CD4-positive, alpha-beta T cell (primary cell): ENCODE measurements around the gene MAU2. TPM values are rescaled to one million over a fixed set of nuclear protein-coding genes. Genes with fewer than 3 reads are reported as not detected.

Experiments used
- ATAC-seq: fragments of 200-7000 bp; cut with Tn5 transposase; one replicate; pipeline ENCODE4 v1.10.0; 2022; ENCODE audit warnings: mild to moderate bottlenecking; ENCODE audit not compliant: poor library complexity
- CTCF ChIA-PET: fragments of 350-600 bp; sonication (Branson Sonifier 250); formaldehyde crosslinking; loops from one replicate; lab custom pipeline; 2021; ENCODE audit warnings: antibody characterized with exemption, inconsistent platforms; lab: Charles Lee
- POLR2A ChIA-PET: fragments of 350-600 bp; sonication (Branson Sonifier 250); formaldehyde crosslinking; loops from one replicate; lab custom pipeline; 2021; ENCODE audit warnings: antibody characterized with exemption, inconsistent platforms; lab: Charles Lee
- DNase-seq, 14 experiments: peaks; one replicate each; pipeline ENCODE4 v3.0.0-alpha.2; 2013 to 2020; ENCODE audit warnings: mixed read lengths in 2 of 14
- H3K27ac ChIP-seq, 2 donors: one replicate each; pipeline versions ENCODE4 v1.5.1 to v1.7.0; 2013; ENCODE audit warnings: low read length in 2 of 2, low read depth in 1 of 2, mild to moderate bottlenecking in 1 of 2
- H3K27me3 ChIP-seq, 2 experiments: 1 replicate in 1 of 2; 2 replicates in 1 of 2; pipeline versions ENCODE4 v1.6.1 to v1.7.0; 2013; ENCODE audit warnings: low read length in 2 of 2, control low read depth in 1 of 2, mild to moderate bottlenecking in 1 of 2, moderate library complexity in 1 of 2; ENCODE audit not compliant: insufficient read depth in 2 of 2, control insufficient read depth in 1 of 2
- H3K36me3 ChIP-seq: one replicate; pipeline ENCODE4 v1.6.1; 2013; ENCODE audit warnings: low read length, control low read depth; ENCODE audit not compliant: insufficient read depth
- H3K4me1 ChIP-seq: one replicate; pipeline ENCODE4 v1.6.1; 2013; ENCODE audit warnings: low read length, control low read depth; ENCODE audit not compliant: insufficient read depth
- H3K4me3 ChIP-seq: one replicate; pipeline ENCODE4 v1.5.1; 2013; ENCODE audit warnings: mild to moderate bottlenecking, low read length, moderate library complexity
- H3K9me3 ChIP-seq, 2 experiments: 1 replicate in 1 of 2; 2 replicates in 1 of 2; pipeline versions ENCODE4 v1.6.1 to v1.7.0; 2013; ENCODE audit warnings: low read length in 2 of 2, mild to moderate bottlenecking in 2 of 2, control low read depth in 1 of 2, moderate library complexity in 1 of 2; ENCODE audit not compliant: control insufficient read depth in 1 of 2, insufficient read depth in 1 of 2
- H3K27ac Mint-ChIP-seq: one replicate; pipeline ENCODE4 v1.8.0; 2020; ENCODE audit warnings: mixed read lengths
- H3K27me3 Mint-ChIP-seq: one replicate; pipeline ENCODE4 v1.8.0; 2021; ENCODE audit warnings: mixed read lengths
- H3K36me3 Mint-ChIP-seq: one replicate; pipeline ENCODE4 v1.8.0; 2021; ENCODE audit warnings: low read depth, mixed read lengths
- H3K4me1 Mint-ChIP-seq: one replicate; pipeline ENCODE4 v1.8.0; 2021; ENCODE audit warnings: low read depth, mixed read lengths
- H3K4me3 Mint-ChIP-seq: one replicate; pipeline ENCODE4 v1.8.0; 2020; ENCODE audit warnings: mild to moderate bottlenecking, mixed read lengths
- H3K9me3 Mint-ChIP-seq: one replicate; pipeline ENCODE4 v1.8.0; 2020; ENCODE audit warnings: mixed read lengths
- intact Hi-C, 2 experiments: fragments of 100-400 bp; cut with DNase I in 1 of 2; cut with micrococcal nuclease in 1 of 2; formaldehyde crosslinking; loops; one replicate each; pipeline versions ENCODE4 v1.15.1 to v1.9.0; 2023 to 2025; cut with DNase I, micrococcal nuclease
- total RNA-seq, 174 experiments: library from RNA in 2 of 174; stranded (reverse) in 2 of 174; gene quantifications; one replicate each; pipeline ENCODE4 v1.2.3 and lab custom pipeline; 2021 to 2026
- TF ChIP-seq, protein P1 (sequence below): fragments of 200-600 bp; IDR thresholded peaks from one replicate; pipeline ENCODE4 v1.8.0; 2022; ENCODE audit warnings: antibody characterized with exemption, mild to moderate bottlenecking

The MAU2 gene
- total RNA-seq, 2 experiments from 2014 or later: 132 to 133 TPM

DNA sequence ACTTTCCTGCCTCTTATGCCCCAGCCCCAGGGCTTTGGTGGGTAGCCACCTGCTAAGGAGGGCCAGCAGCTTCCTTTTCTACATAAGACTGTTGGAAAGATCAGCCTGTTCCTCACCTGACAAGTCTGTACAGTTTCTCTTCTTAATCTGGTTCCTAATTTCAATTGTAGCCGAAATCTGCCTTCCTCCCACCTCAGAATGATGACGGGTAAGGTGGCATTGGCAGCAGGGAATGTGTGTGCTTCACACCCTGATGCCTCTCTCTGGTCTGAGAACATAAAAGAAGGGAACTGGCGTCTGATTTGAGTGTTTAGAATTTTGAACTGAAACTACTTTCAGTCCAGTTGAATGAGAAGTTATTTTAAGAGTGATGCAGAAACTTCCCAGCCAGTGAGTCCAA, 16.0 kb downstream of the MAU2 start:
- no peaks in the 10 kb centered on the region for H3K9me3 Mint-ChIP-seq
- H3K4me3 Mint-ChIP-seq: no peak overlapping the region
- no peaks in the 10 kb centered on the region for H3K27me3 ChIP-seq
- no peaks in the 10 kb centered on the region for H3K27me3 Mint-ChIP-seq
- peaks cover 85% of the 10 kb centered on the region for H3K36me3 ChIP-seq
- H3K27ac ChIP-seq: no peak overlapping the region
- no peak for DNase-seq
- ChIA-PET CTCF (no interaction called here), POLR2A (no interaction called here)
- no peak for ATAC-seq
- H3K4me1 ChIP-seq: no peaks in the 10 kb centered on the region
- intact Hi-C loops: no loop called here
- TF ChIP-seq, protein P1, sequence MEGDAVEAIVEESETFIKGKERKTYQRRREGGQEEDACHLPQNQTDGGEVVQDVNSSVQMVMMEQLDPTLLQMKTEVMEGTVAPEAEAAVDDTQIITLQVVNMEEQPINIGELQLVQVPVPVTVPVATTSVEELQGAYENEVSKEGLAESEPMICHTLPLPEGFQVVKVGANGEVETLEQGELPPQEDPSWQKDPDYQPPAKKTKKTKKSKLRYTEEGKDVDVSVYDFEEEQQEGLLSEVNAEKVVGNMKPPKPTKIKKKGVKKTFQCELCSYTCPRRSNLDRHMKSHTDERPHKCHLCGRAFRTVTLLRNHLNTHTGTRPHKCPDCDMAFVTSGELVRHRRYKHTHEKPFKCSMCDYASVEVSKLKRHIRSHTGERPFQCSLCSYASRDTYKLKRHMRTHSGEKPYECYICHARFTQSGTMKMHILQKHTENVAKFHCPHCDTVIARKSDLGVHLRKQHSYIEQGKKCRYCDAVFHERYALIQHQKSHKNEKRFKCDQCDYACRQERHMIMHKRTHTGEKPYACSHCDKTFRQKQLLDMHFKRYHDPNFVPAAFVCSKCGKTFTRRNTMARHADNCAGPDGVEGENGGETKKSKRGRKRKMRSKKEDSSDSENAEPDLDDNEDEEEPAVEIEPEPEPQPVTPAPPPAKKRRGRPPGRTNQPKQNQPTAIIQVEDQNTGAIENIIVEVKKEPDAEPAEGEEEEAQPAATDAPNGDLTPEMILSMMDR: no peak
- H3K36me3 Mint-ChIP-seq: peaks cover 68% of the 10 kb centered on the region
- H3K9me3 ChIP-seq: no peaks in the 10 kb centered on the region
- no peak overlapping the region for H3K4me3 ChIP-seq
- H3K27ac Mint-ChIP-seq: no peak overlapping the region
- H3K4me1 Mint-ChIP-seq: peaks cover 4% of the 10 kb centered on the region

DNA sequence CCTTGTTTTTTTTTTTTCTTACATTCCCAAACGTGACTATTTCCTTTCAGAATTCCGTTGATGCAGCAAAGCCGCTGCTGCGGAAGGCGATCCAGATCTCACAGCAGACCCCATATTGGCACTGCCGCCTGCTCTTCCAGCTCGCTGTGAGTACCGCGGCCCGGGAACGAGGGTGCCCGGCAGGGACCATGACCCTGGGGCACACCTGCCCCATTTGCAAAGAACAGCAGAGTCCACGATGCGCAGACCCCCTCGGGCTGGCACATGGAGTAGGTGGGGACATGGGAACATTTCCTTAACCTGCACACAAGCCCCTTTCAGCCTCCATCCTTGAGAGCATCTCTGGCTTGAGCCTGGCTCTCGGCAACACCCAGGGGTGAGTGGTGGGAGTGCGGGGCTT, 16.5 kb downstream of the MAU2 start:
- H3K4me3 Mint-ChIP-seq: no peak overlapping the region
- no peak overlapping the region for H3K27ac Mint-ChIP-seq
- no peak for DNase-seq
- no peaks in the 10 kb centered on the region for H3K27me3 Mint-ChIP-seq
- H3K9me3 Mint-ChIP-seq: no peaks in the 10 kb centered on the region
- no peak overlapping the region for H3K27ac ChIP-seq
- no peaks in the 10 kb centered on the region for H3K27me3 ChIP-seq
- TF ChIP-seq, protein P1: no peak
- no peak for ATAC-seq
- ChIA-PET CTCF (no interaction called here), POLR2A (no interaction called here)
- H3K36me3 Mint-ChIP-seq: peaks cover 68% of the 10 kb centered on the region
- H3K4me1 Mint-ChIP-seq: no peaks in the 10 kb centered on the region
- H3K4me3 ChIP-seq: no peak overlapping the region
- H3K36me3 ChIP-seq: peaks cover 85% of the 10 kb centered on the region
- no peaks in the 10 kb centered on the region for H3K9me3 ChIP-seq
- no peaks in the 10 kb centered on the region for H3K4me1 ChIP-seq
- intact Hi-C loops: no loop called here

DNA sequence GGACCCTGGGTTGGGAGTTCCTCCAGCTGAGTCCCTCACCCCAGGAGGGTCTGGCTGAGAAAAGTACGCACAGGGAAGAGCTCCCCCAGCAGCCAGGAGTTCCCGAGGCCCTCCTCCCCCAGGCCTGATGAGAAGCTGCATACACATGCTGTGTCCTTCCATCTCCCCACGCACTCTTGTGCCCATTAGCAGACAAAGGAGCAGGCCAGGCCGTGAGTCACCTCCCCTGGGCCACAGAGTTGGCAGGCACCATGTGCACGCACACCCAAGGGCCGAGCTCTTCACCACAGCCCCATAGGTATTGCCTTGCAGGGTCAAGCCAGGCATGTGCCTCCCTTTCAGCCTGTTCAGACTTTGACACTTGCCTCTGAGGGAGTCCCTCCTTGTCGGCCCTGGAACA, 17.5 kb downstream of the MAU2 start:
- Mint-ChIP-seq H3K9me3 (no peaks in the 10 kb centered on the region), H3K27ac (no peak overlapping the region), H3K36me3 (peaks cover 68% of the 10 kb centered on the region), H3K4me3 (no peak overlapping the region), H3K27me3 (no peaks in the 10 kb centered on the region), H3K4me1 (no peaks in the 10 kb centered on the region)
- Histone ChIP-seq H3K9me3 (no peaks in the 10 kb centered on the region), H3K27ac (no peak overlapping the region), H3K36me3 (peaks cover 86% of the 10 kb centered on the region), H3K4me3 (no peak overlapping the region), H3K4me1 (no peaks in the 10 kb centered on the region), H3K27me3 (no peaks in the 10 kb centered on the region)
- intact Hi-C loops: no loop called here
- ChIA-PET CTCF (no interaction called here), POLR2A (no interaction called here)
- TF ChIP-seq, protein P1: no peak
- no peak for ATAC-seq
- DNase-seq: no peak
